SK-N-MC (cell line): ENCODE results near the gene ZNF644.
A peak's percentile ranks its signal among the peaks of the same experiment; 100 is the strongest.

Source experiments
- DNase-seq: peaks from one replicate; pipeline ENCODE4 v3.0.0-alpha.2; 2011; ENCODE audit warnings: low read depth, low spot score
- H3K27ac ChIP-seq: fragments of 200-600 bp; sonication (generic); 2 replicates; pipeline ENCODE4 v1.5.1; 2016; ENCODE audit warnings: mixed run types
- H3K36me3 ChIP-seq: fragments of 200-600 bp; sonication (generic); 2 replicates; pipeline ENCODE4 v1.6.1; 2017; ENCODE audit warnings: antibody characterized with exemption, low read length, mixed read lengths; ENCODE audit not compliant: insufficient read depth
- H3K4me3 ChIP-seq: fragments of 200-600 bp; sonication (generic); 2 replicates; pipeline ENCODE4 v1.5.1; 2016
- H3K9ac ChIP-seq: fragments of 200-600 bp; sonication (generic); 2 replicates; pipeline ENCODE4 v1.8.0; 2017; ENCODE audit warnings: mixed run types, mixed read lengths; ENCODE audit not compliant: insufficient read length
- H3K9me3 ChIP-seq: fragments of 200-600 bp; sonication (generic); 2 replicates; pipeline ENCODE4 v1.6.1; 2017; ENCODE audit warnings: low read depth, mild to moderate bottlenecking, antibody characterized with exemption, low read length, moderate library complexity, mixed read lengths
- EZH2 ChIP-seq: fragments of 200-600 bp; sonication (generic); IDR thresholded peaks from one replicate; pipeline ENCODE4 v1.6.1; 2017; ENCODE audit warnings: antibody characterized with exemption
- FOXP2 ChIP-seq: optimal IDR thresholded peaks from 2 replicates; pipeline ENCODE3; 2011; ENCODE audit warnings: mild to moderate bottlenecking, moderate library complexity; ENCODE audit not compliant: insufficient read depth; ENCODE audit errors: extremely low read length, control extremely low read depth
- POLR2AphosphoS5 ChIP-seq: IDR thresholded peaks from 2 replicates; pipeline ENCODE4 v1.6.1; 2012; ENCODE audit warnings: mild to moderate bottlenecking, low read depth, low read length, borderline replicate concordance

Gene ZNF644

GRCh38 chr1:90995311-90995894, 26.4 kb downstream of the ZNF644 start:
- H3K36me3 ChIP-seq = peaks cover 58% of the 10 kb centered on the region
- DNase-seq = no peak
- no peak overlapping the region for H3K9ac ChIP-seq
- H3K27ac ChIP-seq = no peak overlapping the region
- no peak overlapping the region for H3K4me3 ChIP-seq
- peaks cover 17% of the 10 kb centered on the region; the same call in 1 of the 2 replicates for H3K9me3 ChIP-seq
- TF ChIP-seq FOXP2 = no peak
- TF ChIP-seq POLR2AphosphoS5 = no peak
- no peak for TF ChIP-seq EZH2

GRCh38 chr1:90994461-90994860, 27.4 kb downstream of the ZNF644 start:
- no peak for DNase-seq
- Histone ChIP-seq H3K36me3 (peaks cover 67% of the 10 kb centered on the region), H3K27ac (no peak overlapping the region), H3K9me3 (peaks cover 23% of the 10 kb centered on the region), H3K4me3 (no peak overlapping the region), H3K9ac (no peak overlapping the region)
- no peak for TF ChIP-seq FOXP2
- TF ChIP-seq EZH2 = no peak
- no peak for TF ChIP-seq POLR2AphosphoS5

- H3K36me3 ChIP-seq = peaks cover 78% of the 10 kb centered on the region
- H3K27ac ChIP-seq = no peak overlapping the region
- peaks cover 27% of the 10 kb centered on the region for H3K9me3 ChIP-seq
- no peak overlapping the region for H3K9ac ChIP-seq
- no peak overlapping the region for H3K4me3 ChIP-seq
- DNase-seq = no peak
- TF ChIP-seq POLR2AphosphoS5 (no peak), EZH2 (no peak), FOXP2 (no peak)
Measured at GRCh38 chr1:90993245-90993644, 28.6 kb downstream of the ZNF644 start.

GRCh38 chr1:90990779-90991178, 31.1 kb downstream of the ZNF644 start:
- TF ChIP-seq EZH2 = no peak
- TF ChIP-seq FOXP2 = no peak
- TF ChIP-seq POLR2AphosphoS5 = no peak
- H3K9me3 ChIP-seq = peaks cover 40% of the 10 kb centered on the region
- no peak overlapping the region for H3K4me3 ChIP-seq
- DNase-seq = no peak
- no peak overlapping the region for H3K27ac ChIP-seq
- H3K36me3 ChIP-seq = peaks cover 88% of the 10 kb centered on the region
- H3K9ac ChIP-seq = no peak overlapping the region

GRCh38 chr1:90989990-90990389, 31.8 kb downstream of the ZNF644 start:
- H3K9me3 ChIP-seq = peaks cover 32% of the 10 kb centered on the region
- no peak overlapping the region for H3K9ac ChIP-seq
- no peak for TF ChIP-seq POLR2AphosphoS5
- no peak for TF ChIP-seq EZH2
- TF ChIP-seq FOXP2 = no peak
- no peak for DNase-seq
- peaks cover 84% of the 10 kb centered on the region for H3K36me3 ChIP-seq
- H3K27ac ChIP-seq = no peak overlapping the region
- no peak overlapping the region for H3K4me3 ChIP-seq

GRCh38 chr1:90989302-90989701, 32.5 kb downstream of the ZNF644 start:
- Histone ChIP-seq H3K27ac (no peak overlapping the region), H3K9ac (no peak overlapping the region), H3K9me3 (peaks cover 32% of the 10 kb centered on the region), H3K36me3 (peaks cover 82% of the 10 kb centered on the region), H3K4me3 (no peak overlapping the region)
- DNase-seq = no peak
- no peak for TF ChIP-seq FOXP2

- Histone ChIP-seq H3K9ac (no peak overlapping the region), H3K9me3 (peaks cover 27% of the 10 kb centered on the region), H3K4me3 (no peak overlapping the region), H3K36me3 (peaks cover 76% of the 10 kb centered on the region), H3K27ac (no peak overlapping the region)
- TF ChIP-seq FOXP2 = no peak
- TF ChIP-seq POLR2AphosphoS5 = no peak
- TF ChIP-seq EZH2 = no peak
- DNase-seq = no peak
Measured at GRCh38 chr1:90987841-90988240, 34.0 kb downstream of the ZNF644 start.

GRCh38 chr1:90986953-90987352, 34.9 kb downstream of the ZNF644 start:
- DNase-seq = no peak
- no peak overlapping the region for H3K9ac ChIP-seq
- H3K36me3 ChIP-seq = peaks cover 70% of the 10 kb centered on the region
- TF ChIP-seq FOXP2 = no peak
- no peak for TF ChIP-seq EZH2
- no peak for TF ChIP-seq POLR2AphosphoS5
- H3K4me3 ChIP-seq = no peak overlapping the region
- peaks cover 27% of the 10 kb centered on the region for H3K9me3 ChIP-seq
- H3K27ac ChIP-seq = no peak overlapping the region

GRCh38 chr1:90977522-90977921, 44.3 kb downstream of the ZNF644 start:
- Histone ChIP-seq H3K27ac (peak overlapping the region; percentile 57; the same call in 1 of the 2 replicates), H3K9me3 (no peaks in the 10 kb centered on the region), H3K9ac (peak overlapping the region; percentile 1), H3K36me3 (peaks cover 79% of the 10 kb centered on the region), H3K4me3 (no peak overlapping the region)
- TF ChIP-seq POLR2AphosphoS5 (no peak), FOXP2 (no peak), EZH2 (no peak)
- DNase-seq = no peak
